Anterior cingulate cortex (tissue), 58 donors: Measurements from ENCODE around the gene CHST14.
"Not testable (repeated sequence)": the region's sequence is repeated elsewhere in the genome, so short reads cannot be mapped to it uniquely, and the experiment has no call there.

Source experiments
- DNase-seq, 58 donors: peaks; one replicate each; lab custom pipeline; 2025; lab: John Stamatoyannopoulos, UW

Gene CHST14

GRCh38 chr15:40439960-40440742 lies 30.6 kb upstream of the CHST14 start:
- peak in 32 of 58 donors; percentile 16 to 70 (median 42) for DNase-seq

- DNase-seq, result peak; percentile 79 to 99 (median 96)
These were observed 29.8 kb upstream of the CHST14 start, which contains the start of gene BAHD1 for GRCh38 chr15:40440743-40441564. Gene BAHD1 (plus strand): TSS chr15:40440953. CDS start chr15:40458465, 17,512 bp downstream.

GRCh38 chr15:40441565-40442531 lies 28.9 kb upstream of the CHST14 start:
- peak in 9 of 58 donors; percentile 4 to 38 (median 21) for DNase-seq

GRCh38 chr15:40443255-40443654 lies 27.5 kb upstream of the CHST14 start:
- no peak for DNase-seq

- no peak for DNase-seq
These were observed 26.9 kb upstream of the CHST14 start for GRCh38 chr15:40443846-40444245.

GRCh38 chr15:40444736-40445135 lies 26.0 kb upstream of the CHST14 start:
- no peak for DNase-seq

- DNase-seq, result no peak
These were observed 25.3 kb upstream of the CHST14 start for GRCh38 chr15:40445421-40445922.

GRCh38 chr15:40446144-40446543 lies 24.6 kb upstream of the CHST14 start:
- no peak for DNase-seq

- DNase-seq, result no peak
These were observed 22.4 kb upstream of the CHST14 start for GRCh38 chr15:40448354-40448753.

- DNase-seq, result no peak
These were observed 21.5 kb upstream of the CHST14 start for GRCh38 chr15:40449275-40449674.

GRCh38 chr15:40450047-40450446 lies 20.7 kb upstream of the CHST14 start:
- DNase-seq, result no peak

GRCh38 chr15:40451527-40452158 lies 19.1 kb upstream of the CHST14 start:
- no peak for DNase-seq

GRCh38 chr15:40452296-40453090 lies 18.3 kb upstream of the CHST14 start:
- no peak for DNase-seq

GRCh38 chr15:40453941-40454340 lies 16.8 kb upstream of the CHST14 start:
- not testable (repeated sequence) for DNase-seq

- no peak for DNase-seq
These were observed 15.8 kb upstream of the CHST14 start for GRCh38 chr15:40454904-40455391.

- no peak for DNase-seq
These were observed 14.5 kb upstream of the CHST14 start for GRCh38 chr15:40456299-40456712.

- no peak for DNase-seq
These were observed 14.0 kb upstream of the CHST14 start for GRCh38 chr15:40456738-40457137.
